H1 (cell line): ENCODE data around the gene UBE2H. TPM values are rescaled to one million over a fixed set of nuclear protein-coding genes. Genes with fewer than 3 reads are reported as not detected.
A peak's percentile ranks its signal among the peaks of the same experiment; 100 is the strongest.

Experiments
- CTCF ChIA-PET: fragments of 300-600 bp; sonication (Branson Sonifier 250); formaldehyde crosslinking; loops from one replicate; lab custom pipeline; 2021; ENCODE audit not compliant: partially characterized antibody; lab: Charles Lee
- POLR2A ChIA-PET: fragments of 300-600 bp; sonication (Branson Sonifier 250); formaldehyde crosslinking; loops from one replicate; lab custom pipeline; 2021; ENCODE audit warnings: inconsistent platforms; ENCODE audit not compliant: partially characterized antibody; lab: Charles Lee
- DNase-seq, 2 experiments: peaks; one replicate each; pipeline versions ENCODE4 v3.0.0 to v3.0.0-alpha.2; 2010 to 2022; ENCODE audit warnings: low spot score in 2 of 2, low read depth in 1 of 2, mixed read lengths in 1 of 2
- FAIRE-seq: peaks from 2 replicates; lab custom pipeline; 2011; peaks lifted over from hg19 to GRCh38; lab: Jason Lieb, UNC
- H2AFZ ChIP-seq: 2 replicates; pipeline ENCODE4 v1.8.1; 2012; ENCODE audit warnings: low read length, inconsistent platforms
- H2AK5ac ChIP-seq: 2 replicates; pipeline ENCODE4 v1.6.1; 2013; ENCODE audit warnings: low read depth, low read length
- H2BK120ac ChIP-seq: replicated peaks from 2 replicates; pipeline ENCODE3; 2013; ENCODE audit warnings: low read depth, low read length, inconsistent platforms
- H2BK12ac ChIP-seq: 2 replicates; pipeline ENCODE4 v1.6.1; 2013; ENCODE audit warnings: low read depth, low read length
- H2BK15ac ChIP-seq: 2 replicates; pipeline ENCODE4 v1.6.1; 2013; ENCODE audit warnings: low read length
- H2BK20ac ChIP-seq: 2 replicates; pipeline ENCODE4 v1.6.1; 2013; ENCODE audit warnings: low read length
- H2BK5ac ChIP-seq: 2 replicates; pipeline ENCODE4 v1.6.1; 2013; ENCODE audit warnings: low read depth, low read length
- H3K14ac ChIP-seq: 2 replicates; pipeline ENCODE4 v1.6.1; 2013; ENCODE audit warnings: inconsistent platforms; ENCODE audit not compliant: insufficient read length
- H3K18ac ChIP-seq: 2 replicates; pipeline ENCODE4 v1.6.1; 2013; ENCODE audit warnings: low read length; ENCODE audit errors: extremely low read depth
- H3K23ac ChIP-seq: 2 replicates; pipeline ENCODE4 v1.6.1; 2013; ENCODE audit warnings: inconsistent platforms; ENCODE audit not compliant: insufficient read length
- H3K23me2 ChIP-seq: 2 replicates; pipeline ENCODE4 v1.6.1; 2013; ENCODE audit warnings: low read depth, low read length
- H3K27ac ChIP-seq: 2 replicates; pipeline ENCODE4 v1.6.1; 2011; ENCODE audit warnings: low read depth, low read length, inconsistent platforms
- H3K27me3 ChIP-seq, 4 experiments: replicated peaks in 1 of 4; 1 replicate in 1 of 4; 2 replicates in 3 of 4; pipeline versions ENCODE4 v1.6.1 to v1.8.1; 2011 to 2013; ENCODE audit warnings: low read length in 3 of 4, mild to moderate bottlenecking in 3 of 4, inconsistent platforms in 2 of 4, mixed read lengths in 2 of 4, moderate library complexity in 1 of 4; ENCODE audit not compliant: control insufficient read depth in 3 of 4, insufficient read depth in 3 of 4; ENCODE audit errors: extremely low read depth in 1 of 4
- H3K36me3 ChIP-seq, 4 experiments: 2 replicates each; pipeline versions ENCODE4 v1.6.1 to v1.8.1; 2011 to 2013; ENCODE audit warnings: mild to moderate bottlenecking in 4 of 4, low read length in 3 of 4, moderate library complexity in 2 of 4, control low read depth in 1 of 4, inconsistent platforms in 1 of 4; ENCODE audit not compliant: insufficient read depth in 4 of 4, control insufficient read depth in 2 of 4
- H3K4ac ChIP-seq: replicated peaks from 2 replicates; pipeline ENCODE3; 2013; ENCODE audit warnings: low read length, low read depth, mixed read lengths, inconsistent platforms; ENCODE audit not compliant: insufficient read length
- H3K4me1 ChIP-seq, 4 experiments: replicated peaks in 1 of 4; 1 replicate in 1 of 4; 2 replicates in 3 of 4; pipeline versions ENCODE4 v1.6.1 to v1.8.1; 2011 to 2013; ENCODE audit warnings: low read length in 3 of 4, inconsistent platforms in 2 of 4, mixed read lengths in 1 of 4; ENCODE audit not compliant: insufficient read depth in 4 of 4, control insufficient read depth in 3 of 4
- H3K4me2 ChIP-seq, 2 experiments: 2 replicates each; pipeline versions ENCODE4 v1.6.1 to v1.8.1; 2011 to 2013; ENCODE audit warnings: low read depth in 2 of 2, low read length in 2 of 2, control low read depth in 1 of 2, inconsistent platforms in 1 of 2, mild to moderate bottlenecking in 1 of 2; ENCODE audit not compliant: insufficient read depth in 1 of 2
- H3K4me3 ChIP-seq, 4 experiments: fragments of 200-600, 300-600 bp in 1 of 4; sonication (generic), shearing (Covaris generic), sonication (Bioruptor Twin) in 1 of 4; 2 replicates each; pipeline versions ENCODE4 v1.5.1 to v1.8.1; 2011 to 2016; ENCODE audit warnings: low read length in 4 of 4, low read depth in 3 of 4, control low read depth in 2 of 4, inconsistent platforms in 2 of 4, mild to moderate bottlenecking in 2 of 4, mixed read lengths in 1 of 4, moderate library complexity in 1 of 4; ENCODE audit not compliant: insufficient read depth in 2 of 4; ENCODE audit errors: extremely low read depth in 1 of 4
- H3K56ac ChIP-seq: replicated peaks from 2 replicates; pipeline ENCODE3; 2013; ENCODE audit warnings: low read depth, mild to moderate bottlenecking, mixed read lengths, low read length, inconsistent platforms; ENCODE audit not compliant: insufficient read length
- H3K79me1 ChIP-seq: 2 replicates; pipeline ENCODE4 v1.6.1; 2013; ENCODE audit warnings: low read depth, low read length, control low read depth
- H3K79me2 ChIP-seq, 2 experiments: 2 replicates each; pipeline versions ENCODE4 v1.6.1 to v1.8.1; 2012 to 2013; ENCODE audit warnings: low read length in 2 of 2, mild to moderate bottlenecking in 2 of 2, inconsistent platforms in 1 of 2; ENCODE audit not compliant: insufficient read depth in 2 of 2, control insufficient read depth in 1 of 2
- H3K9ac ChIP-seq, 4 experiments: replicated peaks in 1 of 4; 1 replicate in 1 of 4; 2 replicates in 3 of 4; pipeline versions ENCODE4 v1.6.1 to v1.8.1; 2011 to 2013; ENCODE audit warnings: low read depth in 3 of 4, low read length in 3 of 4, control low read depth in 2 of 4, mild to moderate bottlenecking in 2 of 4, moderate library complexity in 2 of 4, inconsistent platforms in 1 of 4; ENCODE audit errors: extremely low read depth in 1 of 4
- H3K9me3 ChIP-seq, 2 experiments: 2 replicates each; pipeline versions ENCODE4 v1.6.1 to v1.8.1; 2012 to 2013; ENCODE audit warnings: mild to moderate bottlenecking in 2 of 2, moderate library complexity in 2 of 2, control low read depth in 1 of 2, inconsistent platforms in 1 of 2, low read depth in 1 of 2, low read length in 1 of 2, mixed read lengths in 1 of 2; ENCODE audit not compliant: insufficient read depth in 2 of 2
- H4K20me1 ChIP-seq, 2 experiments: replicated peaks in 1 of 2; 2 replicates each; pipeline versions ENCODE3 to v1.8.1; 2011 to 2013; ENCODE audit warnings: inconsistent platforms in 2 of 2, low read length in 2 of 2, mild to moderate bottlenecking in 1 of 2; ENCODE audit not compliant: insufficient read depth in 2 of 2, control insufficient read depth in 1 of 2
- H4K5ac ChIP-seq: 2 replicates; pipeline ENCODE4 v1.6.1; 2013; ENCODE audit warnings: low read length, low read depth, mixed read lengths, inconsistent platforms; ENCODE audit not compliant: insufficient read length
- H4K8ac ChIP-seq: 2 replicates; pipeline ENCODE4 v1.8.0; 2013; ENCODE audit warnings: mild to moderate bottlenecking, moderate library complexity, low read length, inconsistent platforms; ENCODE audit not compliant: insufficient read depth; ENCODE audit errors: extremely low read depth
- H4K91ac ChIP-seq: replicated peaks from 2 replicates; pipeline ENCODE3; 2013; ENCODE audit warnings: low read length, mixed read lengths, inconsistent platforms; ENCODE audit not compliant: insufficient read length
- CEBPB ChIP-seq: IDR thresholded peaks from 2 replicates; pipeline ENCODE4 v1.6.1; 2012; ENCODE audit warnings: low read depth, low read length
- CTCF ChIP-seq, 3 experiments: IDR thresholded peaks; 1 replicate in 2 of 3; 2 replicates in 1 of 3; pipeline versions ENCODE4 v1.5.1 to v1.6.1; 2011; ENCODE audit warnings: low read length in 3 of 3, mild to moderate bottlenecking in 3 of 3, inconsistent platforms in 2 of 3, low read depth in 1 of 3, moderate library complexity in 1 of 3; ENCODE audit not compliant: insufficient read depth in 1 of 3; ENCODE audit errors: control extremely low read depth in 1 of 3
- HDAC2 ChIP-seq, 2 experiments: fragments of 300-600 bp in 1 of 2; sonication (generic) in 1 of 2; IDR thresholded peaks; 2 replicates each; pipeline ENCODE4 v1.6.1; 2011 to 2012; ENCODE audit warnings: low read depth in 2 of 2, low read length in 2 of 2, mild to moderate bottlenecking in 2 of 2, moderate library complexity in 2 of 2, borderline replicate concordance in 1 of 2, inconsistent platforms in 1 of 2
- PHF8 ChIP-seq: fragments of 200-600 bp; sonication (generic); conservative IDR thresholded peaks from 2 replicates; pipeline ENCODE4 v1.7.1; 2012; ENCODE audit warnings: low read depth, mild to moderate bottlenecking, inconsistent platforms, low read length, moderate library complexity
- POLR2A ChIP-seq, 2 experiments: IDR thresholded peaks; 1 replicate in 1 of 2; 2 replicates in 1 of 2; pipeline ENCODE4 v1.6.1; 2011; ENCODE audit warnings: low read depth in 2 of 2, low read length in 2 of 2, mild to moderate bottlenecking in 2 of 2; ENCODE audit errors: control extremely low read depth in 1 of 2
- TCF12 ChIP-seq: IDR thresholded peaks from 2 replicates; pipeline ENCODE4 v1.6.1; 2011; ENCODE audit warnings: low read depth, mild to moderate bottlenecking, low read length
- WGBS, 2 experiments: shearing (Covaris generic) in 1 of 2; methylation state at CpG; one replicate each; pipeline versions ENCODE4 v1.1.6 to v1.1.7; 2013 to 2015; ENCODE audit warnings: low lambda C conversion rate in 2 of 2, mixed read lengths in 2 of 2, inconsistent platforms in 1 of 2, low coverage in 1 of 2, missing lambda C conversion rate in 1 of 2; ENCODE audit not compliant: insufficient replicate concordance in 2 of 2, insufficient coverage in 1 of 2, insufficient read length in 1 of 2; ENCODE audit errors: extremely low coverage in 1 of 2, missing lambda C conversion rate in 1 of 2; 5-methylcytosine and 5-hydroxymethylcytosine counted together
- polyA plus RNA-seq, 7 experiments: library from polyadenylated mRNA; depleted of rRNA in 3 of 7; stranded (reverse) in 5 of 7; unstranded in 2 of 7; fragments of >200 nt in 5 of 7; fragments of 200-250 nt in 2 of 7; gene quantifications; 1 replicate in 5 of 7; 2 replicates in 1 of 7; 4 replicates in 1 of 7; pipeline versions ENCODE4 v1.2.1 to v1.2.3, GENCODE V29; 2011 to 2013; ENCODE audit warnings: missing spikeins in 2 of 7, mixed read lengths in 2 of 7
- total RNA-seq: library from RNA; stranded (reverse); fragmentation: NEBNext Ultra II Directional; extraction: Animal tissue kit (Norgen Biotek cat#: 25700); gene quantifications from 2 replicates; pipeline ENCODE4 v1.2.1, GENCODE V29; 2021

Gene UBE2H
- total and polyA plus RNA-seq, 2 of the 8 experiments (the other 6 are each of a cell fraction or from before 2014, with no cell fraction given) = 30.6 to 62.2 TPM

GRCh38 chr7:129950933-129951225 lies 1.9 kb downstream of the UBE2H start:
- Histone ChIP-seq H3K14ac (no peak overlapping the region), H4K91ac (peak overlapping the region; percentile 1), H4K20me1 (peaks cover 3 to 4% of the 10 kb centered on the region in 2 experiments), H3K79me2 (peaks cover 24 to 63% of the 10 kb centered on the region in 2 experiments), H3K18ac (peak overlapping the region; percentile 20; the same call in 1 of the 2 replicates), H3K27ac (peak overlapping the region; percentile 93), H3K4me3 (peak overlapping the region; percentile 70 to 94 (median 83)), H3K79me1 (peaks cover 5% of the 10 kb centered on the region), H3K27me3 (no peaks in the 10 kb centered on the region), H4K5ac (peak overlapping the region; percentile 68), H2AK5ac (no peak overlapping the region), H3K56ac (peak overlapping the region; percentile 20), H2BK20ac (no peak overlapping the region), H3K4me2 (peak overlapping the region; percentile 93 to 96), H3K4ac (no peak overlapping the region), H2BK15ac (no peak overlapping the region), H3K9me3 (no peaks in the 10 kb centered on the region), H2BK5ac (no peak overlapping the region), H2BK12ac (no peak overlapping the region), H3K23me2 (peaks cover 16% of the 10 kb centered on the region), H3K9ac (peak overlapping the region; percentile 49 to 94 (median 78); a peak in 6 of 7 replicates), H2BK120ac (peak overlapping the region; percentile 17), H3K4me1 (peaks cover 0 to 7% (median 4%) of the 10 kb centered on the region in 4 experiments; a peak in 4 of 7 replicates), H3K36me3 (peaks cover 0 to 2% (median 0%) of the 10 kb centered on the region in 4 experiments; a peak in 1 of 8 replicates), H2AFZ (no peak overlapping the region), H3K23ac (no peak overlapping the region), H4K8ac (no peak overlapping the region)
- WGBS, 2 experiments = 8% methylated on average over 1 of the region's 1 CpG; no CpG with 5 or more reads in 1 of the 2 experiments
- DNase-seq (no peak), FAIRE-seq (no peak)
- POLR2A ChIA-PET = interaction anchor here (0.9 to 1.8 kb wide), 7 partner anchors 9 to 169 kb away, joined by 3 to 7 read pairs (median 3); no protein-coding TSS in a partner anchor
- TF ChIP-seq TCF12 (no peak), HDAC2 (IDR thresholded peaks at IDR 0.05; ENCODE audit: borderline replicate concordance in 1 of 2, low read depth in 2 of 2, low read length in 2 of 2) (no peak), PHF8 (no peak), POLR2A (IDR thresholded peaks at IDR 0.05; ENCODE audit: control extremely low read depth in 1 of 2, low read depth in 2 of 2, low read length in 2 of 2) (no peak), CTCF (IDR thresholded peaks at IDR 0.05; ENCODE audit: control extremely low read depth in 1 of 3, insufficient read depth in 1 of 3, low read depth in 1 of 3, low read length in 3 of 3) (no peak), CEBPB (no peak)
- CTCF ChIA-PET = interaction anchor here (0.6 to 2.3 kb wide), 4 partner anchors 21 to 125 kb away, joined by 3 to 5 read pairs (median 4); no protein-coding TSS in a partner anchor
